ENCODE results near the gene BICC1. TPM values are rescaled to one million over a fixed set of nuclear protein-coding genes. Genes with fewer than 3 reads are reported as not detected.

BICC1 gene
- total RNA-seq, 1 donor from 2014 or later = 15.2 TPM

DNA sequence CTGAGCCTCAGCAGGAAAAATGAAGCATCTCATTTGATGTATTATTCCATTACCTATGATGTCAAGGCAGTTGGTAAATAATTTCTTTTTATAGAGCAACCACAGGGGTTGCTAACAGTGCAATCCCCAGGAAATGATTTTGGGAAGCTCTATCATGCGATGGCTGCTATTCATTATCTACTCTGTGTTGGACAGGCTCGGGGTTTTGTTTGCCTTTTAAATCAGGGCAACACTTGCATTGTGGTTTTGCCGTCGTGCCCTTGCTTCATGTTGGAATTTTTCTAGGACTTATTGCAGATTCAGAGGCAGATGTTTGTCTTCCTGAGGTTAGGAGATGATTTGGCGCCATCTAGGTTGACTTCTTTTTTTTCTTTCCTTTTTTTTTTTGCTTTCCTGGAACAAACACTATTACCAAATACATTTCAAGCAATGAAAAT lies 128.4 kb downstream of the BICC1 start:
- Mint-ChIP-seq H3K4me3 (no peak overlapping the region), H3K27ac (no peak overlapping the region), H3K4me1 (ENCODE audit: unreplicated experiment) (peaks cover 40% of the 10 kb centered on the region), H3K27me3 (no peaks in the 10 kb centered on the region), H3K36me3 (no peaks in the 10 kb centered on the region), H3K9me3 (no peaks in the 10 kb centered on the region)
- TF ChIP-seq, protein P1, sequence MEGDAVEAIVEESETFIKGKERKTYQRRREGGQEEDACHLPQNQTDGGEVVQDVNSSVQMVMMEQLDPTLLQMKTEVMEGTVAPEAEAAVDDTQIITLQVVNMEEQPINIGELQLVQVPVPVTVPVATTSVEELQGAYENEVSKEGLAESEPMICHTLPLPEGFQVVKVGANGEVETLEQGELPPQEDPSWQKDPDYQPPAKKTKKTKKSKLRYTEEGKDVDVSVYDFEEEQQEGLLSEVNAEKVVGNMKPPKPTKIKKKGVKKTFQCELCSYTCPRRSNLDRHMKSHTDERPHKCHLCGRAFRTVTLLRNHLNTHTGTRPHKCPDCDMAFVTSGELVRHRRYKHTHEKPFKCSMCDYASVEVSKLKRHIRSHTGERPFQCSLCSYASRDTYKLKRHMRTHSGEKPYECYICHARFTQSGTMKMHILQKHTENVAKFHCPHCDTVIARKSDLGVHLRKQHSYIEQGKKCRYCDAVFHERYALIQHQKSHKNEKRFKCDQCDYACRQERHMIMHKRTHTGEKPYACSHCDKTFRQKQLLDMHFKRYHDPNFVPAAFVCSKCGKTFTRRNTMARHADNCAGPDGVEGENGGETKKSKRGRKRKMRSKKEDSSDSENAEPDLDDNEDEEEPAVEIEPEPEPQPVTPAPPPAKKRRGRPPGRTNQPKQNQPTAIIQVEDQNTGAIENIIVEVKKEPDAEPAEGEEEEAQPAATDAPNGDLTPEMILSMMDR (conservative IDR thresholded peaks at IDR 0.05) = peak; percentile 43
- no peak for DNase-seq (ENCODE audit: extremely low spot score, unreplicated experiment)

DNA sequence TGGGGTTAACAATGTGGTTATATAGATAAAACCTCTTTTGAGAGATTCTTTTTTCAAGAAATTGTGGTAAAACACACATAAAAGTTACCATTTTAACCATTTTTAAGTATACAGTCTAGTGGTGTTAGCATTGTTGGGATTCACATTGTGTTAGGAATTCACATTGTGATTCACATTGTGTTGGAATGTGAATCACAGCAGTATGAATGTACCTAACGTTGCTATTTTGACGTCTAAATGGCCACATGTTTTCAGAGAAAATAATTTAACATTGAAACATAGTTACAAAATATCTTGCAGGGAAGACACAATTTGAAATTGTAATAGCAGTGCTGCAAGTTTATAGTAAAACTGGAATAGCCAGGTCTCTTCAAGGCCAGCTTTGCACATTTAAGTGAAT lies 129.0 kb downstream of the BICC1 start:
- Mint-ChIP-seq H3K4me1 (ENCODE audit: unreplicated experiment) (peaks cover 37% of the 10 kb centered on the region), H3K27me3 (no peaks in the 10 kb centered on the region), H3K36me3 (no peaks in the 10 kb centered on the region), H3K9me3 (no peaks in the 10 kb centered on the region), H3K4me3 (no peak overlapping the region), H3K27ac (no peak overlapping the region)
- TF ChIP-seq, protein P1 (conservative IDR thresholded peaks at IDR 0.05) = no peak
- DNase-seq (ENCODE audit: extremely low spot score, unreplicated experiment) = no peak

DNA sequence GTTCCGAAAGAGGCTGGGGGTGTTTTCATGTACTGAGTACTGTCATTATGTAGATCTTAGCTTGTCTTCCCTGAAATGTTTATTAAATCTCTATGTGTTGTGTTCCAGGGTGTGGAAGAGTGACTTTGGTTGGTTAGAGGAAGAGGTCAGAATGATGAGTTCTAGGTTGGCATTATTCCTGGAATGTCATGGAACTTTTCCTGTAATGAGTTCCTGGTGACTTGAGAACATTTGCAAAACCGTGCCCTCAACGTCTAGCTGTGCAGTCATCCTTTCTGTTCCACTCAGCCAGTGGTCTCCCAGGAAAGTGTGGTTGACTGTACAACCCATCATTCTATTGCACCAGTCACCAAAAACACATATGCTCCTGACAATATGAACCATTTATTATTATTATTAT lies 129.6 kb downstream of the BICC1 start:
- Mint-ChIP-seq H3K36me3 (no peaks in the 10 kb centered on the region), H3K27ac (no peak overlapping the region), H3K9me3 (no peaks in the 10 kb centered on the region), H3K4me3 (no peak overlapping the region), H3K27me3 (no peaks in the 10 kb centered on the region), H3K4me1 (ENCODE audit: unreplicated experiment) (peaks cover 35% of the 10 kb centered on the region)
- TF ChIP-seq, protein P1 (conservative IDR thresholded peaks at IDR 0.05) = no peak
- no peak for DNase-seq (ENCODE audit: extremely low spot score, unreplicated experiment)

DNA sequence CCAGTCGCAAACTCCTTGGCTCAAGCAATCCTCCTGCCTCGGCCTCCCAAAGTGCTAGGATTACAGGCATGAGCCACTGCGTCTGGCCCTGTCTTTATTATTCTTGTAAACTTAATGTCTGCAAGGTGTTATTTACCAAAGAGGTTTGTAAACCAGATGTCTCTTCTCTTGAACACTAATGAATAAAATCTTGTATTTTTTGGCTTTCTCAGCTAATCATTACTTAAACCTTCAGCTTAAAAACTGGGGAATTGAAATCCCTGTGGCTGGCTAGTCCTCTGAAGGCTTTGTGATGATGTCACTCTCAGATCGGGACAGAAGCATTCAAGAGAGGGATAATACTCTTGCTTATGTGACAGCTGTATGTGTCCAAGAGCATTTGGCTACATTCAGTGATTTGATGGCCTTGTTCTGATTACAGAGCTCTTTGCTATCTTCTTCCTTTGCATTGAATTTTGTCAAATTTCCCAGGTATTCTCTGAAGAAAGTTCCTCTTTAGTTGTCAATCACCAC lies 130.3 kb downstream of the BICC1 start:
- TF ChIP-seq, protein P1 (conservative IDR thresholded peaks at IDR 0.05) = no peak
- DNase-seq (ENCODE audit: extremely low spot score, unreplicated experiment) = no peak
- Mint-ChIP-seq H3K9me3 (no peaks in the 10 kb centered on the region), H3K27me3 (no peaks in the 10 kb centered on the region), H3K36me3 (no peaks in the 10 kb centered on the region), H3K27ac (no peak overlapping the region), H3K4me1 (ENCODE audit: unreplicated experiment) (peaks cover 28% of the 10 kb centered on the region), H3K4me3 (no peak overlapping the region)

DNA sequence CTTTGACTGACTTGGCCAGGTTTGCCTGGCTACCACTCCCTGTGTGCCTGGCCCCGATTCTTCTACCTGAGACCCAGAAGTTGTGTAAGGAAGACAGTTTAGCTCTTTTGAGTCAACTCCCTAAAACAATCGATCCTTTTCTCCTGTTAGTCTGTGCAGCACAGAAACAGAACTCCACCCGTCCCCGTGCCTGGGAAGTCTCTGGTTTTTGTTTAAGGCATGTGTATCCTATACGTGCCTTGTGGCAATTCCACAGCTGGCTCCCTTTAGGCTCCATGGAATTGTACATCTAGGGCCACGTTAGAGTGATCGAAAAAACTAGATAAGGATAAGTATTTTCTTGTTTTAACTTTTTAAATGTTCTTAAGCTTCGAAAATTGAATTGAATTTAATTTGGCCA lies 131.6 kb downstream of the BICC1 start:
- Mint-ChIP-seq H3K4me3 (no peak overlapping the region), H3K27me3 (no peaks in the 10 kb centered on the region), H3K27ac (no peak overlapping the region), H3K36me3 (no peaks in the 10 kb centered on the region), H3K9me3 (no peaks in the 10 kb centered on the region), H3K4me1 (ENCODE audit: unreplicated experiment) (peaks cover 17% of the 10 kb centered on the region)
- TF ChIP-seq, protein P1 (conservative IDR thresholded peaks at IDR 0.05) = no peak
- no peak for DNase-seq (ENCODE audit: extremely low spot score, unreplicated experiment)

Data from type B pancreatic cell (in vitro differentiated cells).